Esophagus squamous epithelium (tissue), 4 donors: Measurements from ENCODE around the gene FDXR.

Experiments
- POLR2A ChIP-seq, 4 donors: fragments of 450-650 bp; IDR thresholded peaks; one replicate each; pipeline ENCODE4 v1.6.1; 2017; ENCODE audit warnings: antibody characterized with exemption in 4 of 4, mild to moderate bottlenecking in 4 of 4, moderate library complexity in 3 of 4
- TF ChIP-seq, protein P1 (sequence below), 6 experiments: fragments of 450-650 bp in 4 of 6; fragments of 200-600 bp in 2 of 6; sonication (generic) in 2 of 6; IDR thresholded peaks; one replicate each; pipeline ENCODE4 v1.5.1; 2016 to 2019; ENCODE audit warnings: antibody characterized with exemption in 6 of 6, mild to moderate bottlenecking in 4 of 6, moderate library complexity in 4 of 6

DNA sequence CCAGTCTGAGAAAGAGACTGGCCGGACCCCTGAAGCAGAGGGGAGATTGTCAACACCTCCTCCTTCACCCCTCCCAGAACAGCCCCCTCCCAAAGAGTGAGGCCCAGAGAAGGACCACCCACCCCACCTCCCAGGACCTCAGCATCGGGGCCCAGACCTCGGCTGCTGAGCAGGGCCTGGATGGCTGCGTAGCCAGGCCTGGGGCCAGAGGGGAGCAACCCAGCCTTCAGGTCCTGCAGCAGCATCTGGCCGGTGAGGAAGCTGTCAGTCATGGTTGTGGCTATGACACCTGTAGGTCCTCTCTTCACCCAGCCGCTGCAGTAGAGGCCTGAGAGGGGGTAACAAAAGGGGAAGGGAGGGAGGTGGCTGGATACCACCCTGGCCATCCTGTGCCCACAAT is 9.9 kb downstream of the FDXR start:
- TF ChIP-seq POLR2A (IDR thresholded peaks at IDR 0.05), result no peak
- TF ChIP-seq, protein P1, sequence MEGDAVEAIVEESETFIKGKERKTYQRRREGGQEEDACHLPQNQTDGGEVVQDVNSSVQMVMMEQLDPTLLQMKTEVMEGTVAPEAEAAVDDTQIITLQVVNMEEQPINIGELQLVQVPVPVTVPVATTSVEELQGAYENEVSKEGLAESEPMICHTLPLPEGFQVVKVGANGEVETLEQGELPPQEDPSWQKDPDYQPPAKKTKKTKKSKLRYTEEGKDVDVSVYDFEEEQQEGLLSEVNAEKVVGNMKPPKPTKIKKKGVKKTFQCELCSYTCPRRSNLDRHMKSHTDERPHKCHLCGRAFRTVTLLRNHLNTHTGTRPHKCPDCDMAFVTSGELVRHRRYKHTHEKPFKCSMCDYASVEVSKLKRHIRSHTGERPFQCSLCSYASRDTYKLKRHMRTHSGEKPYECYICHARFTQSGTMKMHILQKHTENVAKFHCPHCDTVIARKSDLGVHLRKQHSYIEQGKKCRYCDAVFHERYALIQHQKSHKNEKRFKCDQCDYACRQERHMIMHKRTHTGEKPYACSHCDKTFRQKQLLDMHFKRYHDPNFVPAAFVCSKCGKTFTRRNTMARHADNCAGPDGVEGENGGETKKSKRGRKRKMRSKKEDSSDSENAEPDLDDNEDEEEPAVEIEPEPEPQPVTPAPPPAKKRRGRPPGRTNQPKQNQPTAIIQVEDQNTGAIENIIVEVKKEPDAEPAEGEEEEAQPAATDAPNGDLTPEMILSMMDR (IDR thresholded peaks at IDR 0.05), result no peak
